ENCODE data around the gene KLHDC1. TPM values are rescaled to one million over a fixed set of nuclear protein-coding genes. Genes with fewer than 3 reads are reported as not detected.
"Not testable (repeated sequence)": the region's sequence is repeated elsewhere in the genome, so short reads cannot be mapped to it uniquely, and the experiment has no call there.

The KLHDC1 gene
- polyA plus RNA-seq, 3 donors: 0.92 to 1.6 (median 1.5) TPM

DNA sequence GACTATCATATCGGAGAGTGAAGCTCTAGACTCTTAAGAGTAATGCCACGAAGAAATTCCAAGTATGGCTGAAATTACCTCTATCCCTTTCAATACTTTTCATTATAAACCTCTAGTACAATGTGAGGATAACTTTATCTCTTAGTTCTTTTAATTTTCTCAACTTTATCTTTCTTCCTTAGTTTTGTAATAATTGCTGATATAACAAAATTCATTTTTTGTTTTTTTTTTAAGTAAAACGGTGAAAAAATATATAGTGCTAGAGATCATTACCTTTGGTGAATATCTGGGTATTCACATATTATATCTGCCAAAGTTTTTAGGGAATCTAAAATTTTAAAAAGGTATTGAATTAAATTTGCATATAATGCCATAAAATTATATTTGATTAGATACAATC is 38.4 kb upstream of the KLHDC1 start:
- H3K9ac ChIP-seq (ENCODE audit: insufficient read depth, low read length, poor library complexity, severe bottlenecking): no peak overlapping the region

DNA sequence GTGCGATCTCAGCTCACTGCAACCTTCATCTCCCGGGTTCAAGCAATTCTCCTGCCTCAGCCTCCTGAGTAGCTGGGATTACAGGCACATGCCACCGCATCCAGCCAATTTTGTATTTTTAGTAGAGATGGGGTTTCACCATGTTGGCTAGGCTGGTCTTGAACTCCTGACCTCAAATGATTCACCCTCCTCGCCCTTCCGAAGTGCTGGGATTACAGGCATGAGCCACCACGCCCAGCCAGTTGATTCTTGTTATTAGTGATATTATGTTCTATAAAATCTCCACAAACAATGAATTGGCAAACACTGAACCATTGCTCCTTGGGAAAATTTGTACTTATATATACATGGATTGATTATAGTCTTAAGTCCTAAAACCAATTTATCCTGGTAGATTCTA is 35.4 kb upstream of the KLHDC1 start:
- H3K79me2 ChIP-seq (ENCODE audit: insufficient read depth, low read length); H3K4me1 ChIP-seq (ENCODE audit: control insufficient read depth in 1 of 2, insufficient read depth in 2 of 2, low read length in 2 of 2); H3K36me3 Mint-ChIP-seq; intact Hi-C loops (cut with micrococcal nuclease); H3K4me3 ChIP-seq (replicated peaks in 1 of 3; ENCODE audit: low read depth in 2 of 3, low read length in 3 of 3); H3K9me3 ChIP-seq (replicated peaks in 1 of 2; ENCODE audit: control insufficient read depth in 1 of 2, insufficient read depth in 1 of 2, low read length in 2 of 2); H3K9me3 Mint-ChIP-seq; H3K4me1 Mint-ChIP-seq; DNase-seq; H3K27ac ChIP-seq (ENCODE audit: low read depth in 1 of 2, low read length in 2 of 2); H3K4me2 ChIP-seq (replicated peaks; ENCODE audit: extremely low read depth, low read length, poor library complexity, severe bottlenecking); H2AFZ ChIP-seq (ENCODE audit: insufficient read depth, low read depth, low read length, poor library complexity, severe bottlenecking); H3K27me3 ChIP-seq (ENCODE audit: control insufficient read depth in 2 of 2, insufficient read depth in 2 of 2, low read length in 2 of 2); H3K4me3 Mint-ChIP-seq; H3K9ac ChIP-seq (ENCODE audit: insufficient read depth, low read length, poor library complexity, severe bottlenecking); H3K27me3 Mint-ChIP-seq (ENCODE audit: low read depth in 3 of 3); H4K20me1 ChIP-seq (ENCODE audit: insufficient read depth, low read length); H3K36me3 ChIP-seq (replicated peaks in 1 of 2; ENCODE audit: control insufficient read depth in 1 of 2, insufficient read depth in 2 of 2, low read length in 2 of 2): not testable (repeated sequence)
- 93% methylated on average over 2 of the region's 6 CpGs for WGBS (ENCODE audit: insufficient coverage)
- H3K27ac Mint-ChIP-seq: peak overlapping the region in 1 of 7 donors; percentile 20

More for the DNA sequence above, 38.4 kb upstream of the KLHDC1 start:
- peaks cover 0 to 4% (median 0%) of the 10 kb centered on the region in 3 donors for H3K27me3 Mint-ChIP-seq (ENCODE audit: low read depth in 3 of 3)
- H3K4me1 ChIP-seq (ENCODE audit: control insufficient read depth in 1 of 2, insufficient read depth in 2 of 2, low read length in 2 of 2): no peaks in the 10 kb centered on the region
- TF ChIP-seq, protein P1, sequence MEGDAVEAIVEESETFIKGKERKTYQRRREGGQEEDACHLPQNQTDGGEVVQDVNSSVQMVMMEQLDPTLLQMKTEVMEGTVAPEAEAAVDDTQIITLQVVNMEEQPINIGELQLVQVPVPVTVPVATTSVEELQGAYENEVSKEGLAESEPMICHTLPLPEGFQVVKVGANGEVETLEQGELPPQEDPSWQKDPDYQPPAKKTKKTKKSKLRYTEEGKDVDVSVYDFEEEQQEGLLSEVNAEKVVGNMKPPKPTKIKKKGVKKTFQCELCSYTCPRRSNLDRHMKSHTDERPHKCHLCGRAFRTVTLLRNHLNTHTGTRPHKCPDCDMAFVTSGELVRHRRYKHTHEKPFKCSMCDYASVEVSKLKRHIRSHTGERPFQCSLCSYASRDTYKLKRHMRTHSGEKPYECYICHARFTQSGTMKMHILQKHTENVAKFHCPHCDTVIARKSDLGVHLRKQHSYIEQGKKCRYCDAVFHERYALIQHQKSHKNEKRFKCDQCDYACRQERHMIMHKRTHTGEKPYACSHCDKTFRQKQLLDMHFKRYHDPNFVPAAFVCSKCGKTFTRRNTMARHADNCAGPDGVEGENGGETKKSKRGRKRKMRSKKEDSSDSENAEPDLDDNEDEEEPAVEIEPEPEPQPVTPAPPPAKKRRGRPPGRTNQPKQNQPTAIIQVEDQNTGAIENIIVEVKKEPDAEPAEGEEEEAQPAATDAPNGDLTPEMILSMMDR (IDR thresholded peaks at IDR 0.05): no peak
- no CpG with 5 or more reads among the region's 3 CpGs for WGBS (ENCODE audit: insufficient coverage)
- H3K4me1 Mint-ChIP-seq: no peaks in the 10 kb centered on the region
- H3K27ac Mint-ChIP-seq: no peak overlapping the region
- no peaks in the 10 kb centered on the region for H3K79me2 ChIP-seq (ENCODE audit: insufficient read depth, low read length)
- no peak overlapping the region for H2AFZ ChIP-seq (ENCODE audit: insufficient read depth, low read depth, low read length, poor library complexity, severe bottlenecking)
- H3K27me3 ChIP-seq (ENCODE audit: control insufficient read depth in 2 of 2, insufficient read depth in 2 of 2, low read length in 2 of 2): no peaks in the 10 kb centered on the region
- peaks cover 0 to 6% of the 10 kb centered on the region in 2 donors for H3K36me3 Mint-ChIP-seq
- DNase-seq: no peak
- intact Hi-C loops (cut with micrococcal nuclease): no loop called here
- peaks cover 0 to 4% of the 10 kb centered on the region in 2 donors for H3K36me3 ChIP-seq (replicated peaks in 1 of 2; ENCODE audit: control insufficient read depth in 1 of 2, insufficient read depth in 2 of 2, low read length in 2 of 2)
- no peaks in the 10 kb centered on the region for H3K9me3 ChIP-seq (replicated peaks in 1 of 2; ENCODE audit: control insufficient read depth in 1 of 2, insufficient read depth in 1 of 2, low read length in 2 of 2)
- no peaks in the 10 kb centered on the region for H4K20me1 ChIP-seq (ENCODE audit: insufficient read depth, low read length)
- no peak overlapping the region for H3K27ac ChIP-seq (ENCODE audit: low read depth in 1 of 2, low read length in 2 of 2)
- no peak overlapping the region for H3K4me2 ChIP-seq (replicated peaks; ENCODE audit: extremely low read depth, low read length, poor library complexity, severe bottlenecking)
- no peak overlapping the region for H3K4me3 Mint-ChIP-seq
- H3K9me3 Mint-ChIP-seq: peaks cover 0 to 3% (median 0%) of the 10 kb centered on the region in 7 donors
- H3K4me3 ChIP-seq (replicated peaks in 1 of 3; ENCODE audit: low read depth in 2 of 3, low read length in 3 of 3): no peak overlapping the region

All from CD14-positive monocyte (primary cell).